HCT116 (cell line): Measurements from ENCODE around the gene PARP9. TPM values are rescaled to one million over a fixed set of nuclear protein-coding genes. Genes with fewer than 3 reads are reported as not detected.

ENCODE experiments used
- ATAC-seq: fragments of 200-7000 bp; cut with Tn5 transposase; 2 replicates; pipeline ENCODE4 v1.9.1; 2020; ENCODE audit warnings: mild to moderate bottlenecking, moderate library complexity
- BruUV-seq: library from RNA; stranded (reverse); fragments of 400-500 nt; replicated peaks from 2 replicates; lab custom pipeline; 2021; lab: Mats Ljungman, UMichigan
- CTCF ChIA-PET: fragments of 300-600 bp; sonication (Branson Sonifier 250); formaldehyde crosslinking; loops from one replicate; lab custom pipeline; 2021; ENCODE audit warnings: antibody characterized with exemption; lab: Charles Lee
- POLR2A ChIA-PET: fragments of 300-600, 350-600 bp; sonication (Branson Sonifier 250); formaldehyde crosslinking; loops from one replicate; lab custom pipeline; 2021; ENCODE audit warnings: antibody characterized with exemption; lab: Charles Lee
- RAD21 ChIA-PET, 2 experiments: fragments of 300-600 bp; sonication (Branson Sonifier 250); formaldehyde crosslinking; loops; one replicate each; lab custom pipeline; 2023; ENCODE audit warnings: low total read pairs in 2 of 2; ENCODE audit not compliant: uncharacterized antibody in 2 of 2, unreplicated experiment in 2 of 2, low non-redundant PET in 1 of 2; lab: Charles Lee
- DNase-seq: peaks from one replicate; pipeline ENCODE4 v3.0.0-alpha.2; 2010; ENCODE audit warnings: low read depth, low spot score
- H2AFZ ChIP-seq: fragments of 200-600 bp; shearing (Covaris generic), sonication (generic); 2 replicates; pipeline ENCODE4 v1.6.1; 2017; ENCODE audit warnings: low read depth, mixed run types, mixed read lengths, antibody characterized with exemption, low read length; ENCODE audit not compliant: poor library complexity, severe bottlenecking
- H3K27ac ChIP-seq: 2 replicates; pipeline ENCODE4 v1.5.1; 2012; ENCODE audit warnings: low read depth, low read length
- H3K27me3 ChIP-seq: fragments of 200-600 bp; sonication (generic); 2 replicates; pipeline ENCODE4 v1.6.1; 2016; ENCODE audit warnings: mixed run types, low read length, mixed read lengths; ENCODE audit not compliant: insufficient read depth
- H3K36me3 ChIP-seq, 2 experiments: fragments of 200-500 bp in 1 of 2; fragments of 200-600 bp in 1 of 2; sonication (Bioruptor generic) in 1 of 2; sonication (generic) in 1 of 2; 2 replicates each; pipeline versions ENCODE4 v1.5.1 to v1.6.1; 2014 to 2016; ENCODE audit warnings: low read length in 2 of 2, inconsistent platforms in 1 of 2, mixed read lengths in 1 of 2, mixed run types in 1 of 2; ENCODE audit not compliant: insufficient read depth in 2 of 2, control insufficient read depth in 1 of 2
- H3K4me1 ChIP-seq, 2 experiments: fragments of 200-600 bp in 1 of 2; sonication (generic) in 1 of 2; 2 replicates each; pipeline versions ENCODE4 v1.5.1 to v1.6.1; 2012 to 2017; ENCODE audit warnings: low read length in 2 of 2, inconsistent platforms in 1 of 2, mild to moderate bottlenecking in 1 of 2, mixed read lengths in 1 of 2, mixed run types in 1 of 2, moderate library complexity in 1 of 2; ENCODE audit not compliant: insufficient read depth in 2 of 2, control insufficient read depth in 1 of 2
- H3K4me2 ChIP-seq: fragments of 200-600 bp; sonication (generic); 2 replicates; pipeline ENCODE4 v1.6.1; 2017; ENCODE audit warnings: mixed run types, low read length, mixed read lengths
- H3K4me3 ChIP-seq, 2 experiments: fragments of 200-600 bp in 1 of 2; sonication (generic) in 1 of 2; replicated peaks in 1 of 2; 2 replicates each; pipeline ENCODE4 v1.5.1; 2011 to 2016; ENCODE audit warnings: low read length in 2 of 2, control low read depth in 1 of 2, low read depth in 1 of 2, mild to moderate bottlenecking in 1 of 2, mixed read lengths in 1 of 2, mixed run types in 1 of 2
- H3K79me2 ChIP-seq: fragments of 200-600 bp; sonication (generic); 2 replicates; pipeline ENCODE4 v1.6.1; 2017; ENCODE audit warnings: mild to moderate bottlenecking, mixed run types, low read length, moderate library complexity, mixed read lengths; ENCODE audit not compliant: insufficient read depth
- H3K9ac ChIP-seq: fragments of 200-600 bp; sonication (generic); 2 replicates; pipeline ENCODE4 v1.6.1; 2016; ENCODE audit warnings: low read length, mixed read lengths
- H3K9me2 ChIP-seq: fragments of 200-600 bp; sonication (generic), shearing (Covaris generic); 2 replicates; pipeline ENCODE4 v1.6.1; 2017; ENCODE audit warnings: mixed run types, mild to moderate bottlenecking, moderate library complexity; ENCODE audit not compliant: insufficient read depth
- H3K9me3 ChIP-seq, 2 experiments: fragments of 200-500 bp in 1 of 2; fragments of 200-600 bp in 1 of 2; sonication (Bioruptor generic) in 1 of 2; sonication (generic) in 1 of 2; 2 replicates each; pipeline ENCODE4 v1.6.1; 2014 to 2017; ENCODE audit warnings: low read length in 2 of 2, mixed read lengths in 2 of 2, inconsistent platforms in 1 of 2, low read depth in 1 of 2, mild to moderate bottlenecking in 1 of 2, mixed run types in 1 of 2, moderate library complexity in 1 of 2; ENCODE audit not compliant: control insufficient read depth in 1 of 2, insufficient read depth in 1 of 2
- H4K20me1 ChIP-seq: fragments of 200-600 bp; sonication (generic), shearing (Covaris generic); 2 replicates; pipeline ENCODE4 v1.6.1; 2017; ENCODE audit warnings: mixed run types, mild to moderate bottlenecking, moderate library complexity; ENCODE audit not compliant: insufficient read depth
- EZH2 ChIP-seq: fragments of 200-600 bp; sonication (generic); IDR thresholded peaks from 2 replicates; pipeline ENCODE4 v1.6.1; 2017; ENCODE audit warnings: antibody characterized with exemption, mixed run types
- EZH2phosphoT487 ChIP-seq: fragments of 200-600 bp; IDR thresholded peaks from 2 replicates; pipeline ENCODE4 v1.6.1; 2018; ENCODE audit warnings: antibody characterized with exemption, borderline replicate concordance
- FOSL1 ChIP-seq: IDR thresholded peaks from 2 replicates; pipeline ENCODE4 v1.6.1; 2012; ENCODE audit warnings: low read depth
- JUND ChIP-seq: IDR thresholded peaks from 2 replicates; pipeline ENCODE4 v1.6.1; 2012
- SIN3A ChIP-seq: IDR thresholded peaks from 2 replicates; pipeline ENCODE4 v1.6.1; 2012; ENCODE audit warnings: low read depth
- SP1 ChIP-seq: IDR thresholded peaks from 2 replicates; pipeline ENCODE4 v1.6.1; 2012; ENCODE audit warnings: low read depth
- SRF ChIP-seq: IDR thresholded peaks from 2 replicates; pipeline ENCODE4 v1.6.1; 2012; ENCODE audit warnings: low read depth
- TCF7L2 ChIP-seq: IDR thresholded peaks from 2 replicates; pipeline ENCODE4 v1.7.0; 2011; ENCODE audit warnings: borderline replicate concordance, inconsistent platforms; ENCODE audit not compliant: insufficient read depth, insufficient read length; ENCODE audit errors: extremely low read depth
- intact Hi-C: fragments of 100-400 bp; cut with micrococcal nuclease; formaldehyde crosslinking; loops from 2 replicates; pipeline ENCODE4 v1.10.0; 2022
- total RNA-seq: library from RNA; stranded (reverse); gene quantifications from one replicate; pipeline ENCODE4 v1.2.1, GENCODE V29; 2021; ENCODE audit not compliant: unreplicated experiment
- TF ChIP-seq, protein P1 (sequence below): IDR thresholded peaks from 2 replicates; pipeline ENCODE4 v1.6.1; 2012; ENCODE audit warnings: low read depth

PARP9 gene
- total RNA-seq, 1 experiment from 2014 or later, result 9.5 TPM

DNA sequence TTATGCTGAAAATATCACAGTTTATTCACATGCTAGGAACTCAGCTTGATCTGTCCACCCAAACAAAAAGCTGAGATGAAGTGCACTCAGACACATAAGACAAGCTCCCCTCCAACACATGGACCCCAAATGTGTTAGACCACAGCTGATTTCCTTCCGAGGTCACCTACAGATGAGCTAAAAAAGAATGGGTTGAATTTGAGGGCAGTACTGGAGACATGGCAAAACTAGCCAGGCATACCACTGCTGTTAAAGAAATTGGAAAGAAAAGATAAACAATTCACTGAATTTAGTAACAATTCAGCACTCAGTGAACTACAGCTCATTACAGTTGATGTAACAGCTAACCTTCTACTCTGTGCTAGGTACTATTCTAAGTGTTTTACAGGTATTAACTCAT, 15.5 kb downstream of the PARP9 start (continued):
- no peak for TF ChIP-seq EZH2
- no peak for TF ChIP-seq TCF7L2
- no peak for TF ChIP-seq SIN3A
- TF ChIP-seq SRF, result no peak
- TF ChIP-seq SP1, result no peak

DNA sequence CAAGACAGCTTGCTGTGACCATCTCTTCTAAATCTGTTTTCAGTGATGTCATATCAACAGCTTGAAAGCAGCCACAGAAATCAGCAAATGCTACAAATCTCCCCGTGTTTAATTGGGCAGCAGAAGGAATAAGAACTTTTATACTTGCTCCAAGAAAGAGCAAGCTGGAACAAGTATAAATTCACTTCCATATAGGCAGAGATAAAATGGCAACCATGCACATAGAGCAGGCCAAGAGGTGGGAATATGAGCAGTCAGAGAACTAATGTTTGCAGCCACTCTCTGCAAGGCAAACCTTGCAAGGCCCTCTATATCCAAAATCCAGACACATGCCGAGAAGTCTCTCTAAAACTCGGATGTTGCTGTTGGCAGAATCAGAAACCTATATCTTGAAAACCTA, 16.0 kb downstream of the PARP9 start:
- no TSS peak for BruUV-seq
- CTCF ChIA-PET, result interaction anchor here (0.8 kb wide), 1 partner anchor 11 kb away, joined by 3 read pairs; no protein-coding TSS in a partner anchor
- POLR2A ChIA-PET, result no interaction called here
- H3K27ac ChIP-seq, result no peak overlapping the region
- H4K20me1 ChIP-seq, result no peaks in the 10 kb centered on the region
- no peaks in the 10 kb centered on the region for H3K4me1 ChIP-seq
- no peak overlapping the region for H2AFZ ChIP-seq
- ATAC-seq, result no peak
- no peaks in the 10 kb centered on the region for H3K36me3 ChIP-seq
- no peak for TF ChIP-seq EZH2phosphoT487
- TF ChIP-seq SRF, result no peak
- no peak for TF ChIP-seq SIN3A
- TF ChIP-seq, protein P1, sequence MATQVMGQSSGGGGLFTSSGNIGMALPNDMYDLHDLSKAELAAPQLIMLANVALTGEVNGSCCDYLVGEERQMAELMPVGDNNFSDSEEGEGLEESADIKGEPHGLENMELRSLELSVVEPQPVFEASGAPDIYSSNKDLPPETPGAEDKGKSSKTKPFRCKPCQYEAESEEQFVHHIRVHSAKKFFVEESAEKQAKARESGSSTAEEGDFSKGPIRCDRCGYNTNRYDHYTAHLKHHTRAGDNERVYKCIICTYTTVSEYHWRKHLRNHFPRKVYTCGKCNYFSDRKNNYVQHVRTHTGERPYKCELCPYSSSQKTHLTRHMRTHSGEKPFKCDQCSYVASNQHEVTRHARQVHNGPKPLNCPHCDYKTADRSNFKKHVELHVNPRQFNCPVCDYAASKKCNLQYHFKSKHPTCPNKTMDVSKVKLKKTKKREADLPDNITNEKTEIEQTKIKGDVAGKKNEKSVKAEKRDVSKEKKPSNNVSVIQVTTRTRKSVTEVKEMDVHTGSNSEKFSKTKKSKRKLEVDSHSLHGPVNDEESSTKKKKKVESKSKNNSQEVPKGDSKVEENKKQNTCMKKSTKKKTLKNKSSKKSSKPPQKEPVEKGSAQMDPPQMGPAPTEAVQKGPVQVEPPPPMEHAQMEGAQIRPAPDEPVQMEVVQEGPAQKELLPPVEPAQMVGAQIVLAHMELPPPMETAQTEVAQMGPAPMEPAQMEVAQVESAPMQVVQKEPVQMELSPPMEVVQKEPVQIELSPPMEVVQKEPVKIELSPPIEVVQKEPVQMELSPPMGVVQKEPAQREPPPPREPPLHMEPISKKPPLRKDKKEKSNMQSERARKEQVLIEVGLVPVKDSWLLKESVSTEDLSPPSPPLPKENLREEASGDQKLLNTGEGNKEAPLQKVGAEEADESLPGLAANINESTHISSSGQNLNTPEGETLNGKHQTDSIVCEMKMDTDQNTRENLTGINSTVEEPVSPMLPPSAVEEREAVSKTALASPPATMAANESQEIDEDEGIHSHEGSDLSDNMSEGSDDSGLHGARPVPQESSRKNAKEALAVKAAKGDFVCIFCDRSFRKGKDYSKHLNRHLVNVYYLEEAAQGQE, result no peak
- TF ChIP-seq EZH2, result no peak
- TF ChIP-seq FOSL1, result no peak
- no peak for TF ChIP-seq JUND
- H3K9ac ChIP-seq, result no peak overlapping the region
- no peaks in the 10 kb centered on the region for H3K27me3 ChIP-seq
- no peak overlapping the region for H3K4me3 ChIP-seq
- no peaks in the 10 kb centered on the region for H3K9me2 ChIP-seq
- no peak overlapping the region for H3K4me2 ChIP-seq
- intact Hi-C loops, result no loop called here
- RAD21 ChIA-PET, result no interaction called here
- DNase-seq, result no peak
- no peaks in the 10 kb centered on the region for H3K79me2 ChIP-seq
- no peaks in the 10 kb centered on the region for H3K9me3 ChIP-seq
